ENCODE measurements around the gene PARD3. TPM values are rescaled to one million over a fixed set of nuclear protein-coding genes. Genes with fewer than 3 reads are reported as not detected.
"Not testable (repeated sequence)": the region's sequence is repeated elsewhere in the genome, so short reads cannot be mapped to it uniquely, and the experiment has no call there.

The PARD3 gene
- total RNA-seq, 1 experiment from 2014 or later: 54.0 TPM

DNA sequence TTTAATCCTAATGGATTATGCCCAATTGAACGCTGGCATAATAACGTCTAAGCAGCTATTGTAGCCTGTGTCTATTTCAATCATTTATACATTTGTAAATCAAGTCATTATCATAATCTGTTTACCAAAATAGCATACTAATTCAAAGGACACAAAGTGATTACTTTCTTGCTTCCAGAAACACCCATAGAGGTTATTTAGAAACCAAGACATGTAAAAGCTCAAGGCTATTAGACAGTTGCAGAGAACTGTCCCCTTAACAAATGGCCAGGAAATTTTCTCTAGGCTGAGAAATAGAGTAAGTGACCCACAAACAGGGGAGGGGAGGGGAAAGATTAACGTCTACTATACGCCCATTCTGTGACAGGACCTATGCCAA is 455.7 kb downstream of the PARD3 start:
- H3K4me1 ChIP-seq (replicated peaks): peaks cover 13% of the 10 kb centered on the region

GRCh38 chr10:34358729-34359434 is 456.2 kb downstream of the PARD3 start:
- H3K27me3 ChIP-seq (replicated peaks): no peaks in the 10 kb centered on the region
- H3K36me3 ChIP-seq: no peaks in the 10 kb centered on the region
- no peak for DNase-seq (ENCODE audit: low read depth in 1 of 2, low spot score in 2 of 2)
- H3K4me3 ChIP-seq: no peak overlapping the region
- H3K9me3 ChIP-seq (replicated peaks): no peaks in the 10 kb centered on the region
- H3K27ac ChIP-seq: no peak overlapping the region
- H3K4me1 ChIP-seq (replicated peaks): peaks cover 18% of the 10 kb centered on the region

More for the DNA sequence above, 455.7 kb downstream of the PARD3 start:
- Histone ChIP-seq H3K27ac (no peak overlapping the region), H3K27me3 (replicated peaks) (no peaks in the 10 kb centered on the region), H3K36me3 (no peaks in the 10 kb centered on the region), H3K9me3 (replicated peaks) (no peaks in the 10 kb centered on the region), H3K4me3 (no peak overlapping the region)
- no peak for DNase-seq (ENCODE audit: low read depth in 1 of 2, low spot score in 2 of 2)

DNA sequence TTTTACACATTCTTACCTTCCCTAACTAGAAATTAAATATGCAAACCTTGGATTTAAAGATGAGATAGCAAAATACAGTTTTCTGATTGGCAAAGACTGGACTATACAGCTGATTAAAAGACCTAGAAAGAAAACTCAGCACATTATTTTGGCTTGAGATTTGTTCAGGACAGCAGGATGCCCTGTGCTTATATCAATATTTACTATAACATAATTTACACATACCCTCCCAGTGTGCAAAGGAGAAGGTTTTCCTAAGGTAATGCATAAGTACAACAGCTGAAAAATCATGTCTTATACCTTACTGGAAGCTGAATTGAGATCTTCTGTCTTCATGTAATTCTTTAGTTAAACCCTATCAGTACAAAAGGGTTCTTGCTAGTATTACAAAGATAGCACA is 458.6 kb downstream of the PARD3 start:
- H3K27me3 ChIP-seq (replicated peaks): no peaks in the 10 kb centered on the region
- peaks cover 13% of the 10 kb centered on the region for H3K4me1 ChIP-seq (replicated peaks)
- H3K4me3 ChIP-seq: no peak overlapping the region
- no peaks in the 10 kb centered on the region for H3K9me3 ChIP-seq (replicated peaks)
- H3K36me3 ChIP-seq: no peaks in the 10 kb centered on the region
- DNase-seq (ENCODE audit: low read depth in 1 of 2, low spot score in 2 of 2): no peak
- no peak overlapping the region for H3K27ac ChIP-seq

DNA sequence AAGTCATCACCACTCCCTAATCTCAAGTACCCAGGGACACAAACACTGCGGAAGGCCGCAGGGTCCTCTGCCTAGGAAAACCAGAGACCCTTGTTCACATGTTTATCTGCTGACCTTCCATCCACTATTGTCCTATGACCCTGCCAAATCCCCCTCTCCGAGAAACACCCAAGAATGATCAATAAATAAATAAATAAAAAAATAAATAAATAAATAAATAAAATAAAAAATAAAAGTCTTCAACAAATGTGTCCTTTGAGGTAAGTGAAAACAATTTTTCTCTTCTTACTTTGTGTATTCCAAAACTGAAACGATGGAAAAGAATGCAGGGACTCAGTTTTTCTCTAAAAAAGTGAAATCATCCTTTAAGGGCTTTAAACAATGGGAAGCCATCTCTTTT is 461.6 kb downstream of the PARD3 start:
- not testable (repeated sequence) for DNase-seq (ENCODE audit: low read depth in 1 of 2, low spot score in 2 of 2)

DNA sequence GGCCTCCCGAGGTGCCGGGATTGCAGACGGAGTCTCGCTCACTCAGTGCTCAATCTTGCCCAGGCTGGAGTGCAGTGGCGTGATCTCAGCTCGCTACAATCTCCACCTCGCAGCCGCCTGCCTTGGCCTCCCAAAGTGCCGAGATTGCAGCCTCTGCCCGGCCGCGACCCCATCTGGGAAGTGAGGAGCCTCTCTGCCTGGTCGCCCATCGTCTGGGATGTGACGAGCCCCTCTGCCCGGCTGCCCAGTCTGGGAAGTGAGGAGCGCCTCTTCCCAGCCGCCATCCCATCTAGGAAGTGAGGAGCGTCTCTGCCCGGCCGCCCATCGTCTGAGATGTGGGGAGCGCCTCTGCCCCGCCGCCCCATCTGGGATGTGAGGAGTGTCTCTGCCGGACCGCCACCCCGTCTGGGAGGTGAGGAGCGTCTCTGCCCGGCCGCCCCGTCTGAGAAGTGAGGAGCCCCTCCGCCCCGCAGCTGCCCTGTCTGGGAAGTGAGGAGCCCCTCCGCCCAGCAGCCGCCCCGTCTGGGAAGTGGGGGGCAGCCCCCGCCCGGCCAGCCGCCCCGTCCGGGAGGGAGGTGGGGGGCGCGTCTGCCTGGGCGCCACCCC is 462.4 kb downstream of the PARD3 start:
- H3K9me3 ChIP-seq (replicated peaks); H3K27me3 ChIP-seq (replicated peaks); H3K4me3 ChIP-seq; H3K4me1 ChIP-seq (replicated peaks); H3K27ac ChIP-seq; DNase-seq (ENCODE audit: low read depth in 1 of 2, low spot score in 2 of 2); H3K36me3 ChIP-seq: not testable (repeated sequence)

More for the DNA sequence above, 461.6 kb downstream of the PARD3 start:
- H3K27me3 ChIP-seq (replicated peaks); H3K9me3 ChIP-seq (replicated peaks); H3K36me3 ChIP-seq; H3K27ac ChIP-seq; H3K4me3 ChIP-seq; H3K4me1 ChIP-seq (replicated peaks): not testable (repeated sequence)

- peaks cover 7% of the 10 kb centered on the region for H3K4me1 ChIP-seq (replicated peaks)
- H3K27me3 ChIP-seq (replicated peaks): no peaks in the 10 kb centered on the region
- H3K4me3 ChIP-seq: no peak overlapping the region
- H3K36me3 ChIP-seq: 0 out of 2 replicates have a peak, but pooled peaks cover 3% of the 10 kb centered on the region
- H3K27ac ChIP-seq: no peak overlapping the region
- DNase-seq (ENCODE audit: low read depth in 1 of 2, low spot score in 2 of 2): no peak
- H3K9me3 ChIP-seq (replicated peaks): no peaks in the 10 kb centered on the region
These were observed 463.9 kb downstream of the PARD3 start for GRCh38 chr10:34351161-34351560.

GRCh38 chr10:34348917-34349485 is 466.1 kb downstream of the PARD3 start:
- Histone ChIP-seq H3K4me1 (replicated peaks) (peaks cover 8% of the 10 kb centered on the region), H3K4me3 (no peak overlapping the region), H3K27ac (no peak overlapping the region), H3K27me3 (replicated peaks) (no peaks in the 10 kb centered on the region), H3K9me3 (replicated peaks) (no peaks in the 10 kb centered on the region), H3K36me3 (0 out of 2 replicates have a peak, but pooled peaks cover 3% of the 10 kb centered on the region)
- DNase-seq (ENCODE audit: low read depth in 1 of 2, low spot score in 2 of 2): no peak

DNA sequence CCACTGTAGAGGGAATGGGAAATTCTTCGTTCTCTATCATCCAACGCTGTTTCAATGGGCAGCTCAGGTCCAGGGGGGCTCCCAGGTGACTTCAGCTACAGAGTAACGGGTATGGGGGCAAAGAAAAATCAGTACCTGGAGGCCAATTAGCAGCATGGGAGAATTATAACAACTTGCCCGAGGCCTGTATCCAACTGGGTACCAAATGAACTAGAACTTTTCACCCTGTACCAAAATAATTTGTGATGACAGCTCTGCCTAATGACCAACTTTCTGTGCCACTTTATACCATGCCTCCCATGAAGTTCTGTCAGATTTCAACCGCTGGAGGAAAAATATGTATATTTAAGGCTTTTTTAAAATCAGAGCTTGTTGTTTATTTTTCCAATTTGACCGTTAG is 467.1 kb downstream of the PARD3 start:
- 0 out of 2 replicates have a peak, but pooled peaks cover 3% of the 10 kb centered on the region for H3K36me3 ChIP-seq
- no peak overlapping the region for H3K27ac ChIP-seq
- no peaks in the 10 kb centered on the region for H3K27me3 ChIP-seq (replicated peaks)
- no peak overlapping the region for H3K4me3 ChIP-seq
- peaks cover 14% of the 10 kb centered on the region for H3K4me1 ChIP-seq (replicated peaks)
- H3K9me3 ChIP-seq (replicated peaks): no peaks in the 10 kb centered on the region
- no peak for DNase-seq (ENCODE audit: low read depth in 1 of 2, low spot score in 2 of 2)

- H3K27me3 ChIP-seq (replicated peaks): no peaks in the 10 kb centered on the region
- peaks cover 21% of the 10 kb centered on the region for H3K4me1 ChIP-seq (replicated peaks)
- no peak overlapping the region for H3K4me3 ChIP-seq
- no peaks in the 10 kb centered on the region for H3K9me3 ChIP-seq (replicated peaks)
- peaks cover 6% of the 10 kb centered on the region; the same call in 1 of the 2 replicates for H3K36me3 ChIP-seq
- no peak for DNase-seq (ENCODE audit: low read depth in 1 of 2, low spot score in 2 of 2)
- no peak overlapping the region for H3K27ac ChIP-seq
These were observed 468.0 kb downstream of the PARD3 start for GRCh38 chr10:34347131-34347530.

GRCh38 chr10:34346516-34347100 is 468.5 kb downstream of the PARD3 start:
- Histone ChIP-seq H3K27ac (no peak overlapping the region), H3K4me3 (no peak overlapping the region), H3K9me3 (replicated peaks) (no peaks in the 10 kb centered on the region), H3K36me3 (peaks cover 6% of the 10 kb centered on the region; the same call in 1 of the 2 replicates), H3K27me3 (replicated peaks) (no peaks in the 10 kb centered on the region), H3K4me1 (replicated peaks) (peaks cover 23% of the 10 kb centered on the region)
- no peak for DNase-seq (ENCODE audit: low read depth in 1 of 2, low spot score in 2 of 2)

- no peaks in the 10 kb centered on the region for H3K9me3 ChIP-seq (replicated peaks)
- no peak for DNase-seq (ENCODE audit: low read depth in 1 of 2, low spot score in 2 of 2)
- no peak overlapping the region for H3K27ac ChIP-seq
- peaks cover 6% of the 10 kb centered on the region; the same call in 1 of the 2 replicates for H3K36me3 ChIP-seq
- no peak overlapping the region for H3K4me3 ChIP-seq
- peaks cover 30% of the 10 kb centered on the region for H3K4me1 ChIP-seq (replicated peaks)
- no peaks in the 10 kb centered on the region for H3K27me3 ChIP-seq (replicated peaks)
These were observed 469.7 kb downstream of the PARD3 start for GRCh38 chr10:34345383-34345782.

GRCh38 chr10:34343764-34344163 is 471.3 kb downstream of the PARD3 start:
- no peaks in the 10 kb centered on the region for H3K9me3 ChIP-seq (replicated peaks)
- H3K36me3 ChIP-seq: peaks cover 4% of the 10 kb centered on the region; the same call in 1 of the 2 replicates
- DNase-seq (ENCODE audit: low read depth in 1 of 2, low spot score in 2 of 2): no peak
- H3K4me1 ChIP-seq (replicated peaks): peaks cover 39% of the 10 kb centered on the region
- H3K27me3 ChIP-seq (replicated peaks): no peaks in the 10 kb centered on the region
- no peak overlapping the region for H3K4me3 ChIP-seq
- no peak overlapping the region for H3K27ac ChIP-seq

- H3K4me1 ChIP-seq (replicated peaks): peaks cover 39% of the 10 kb centered on the region
- no peaks in the 10 kb centered on the region for H3K9me3 ChIP-seq (replicated peaks)
- H3K27me3 ChIP-seq (replicated peaks): no peaks in the 10 kb centered on the region
- no peak overlapping the region for H3K4me3 ChIP-seq
- peaks cover 3% of the 10 kb centered on the region; the same call in 1 of the 2 replicates for H3K36me3 ChIP-seq
- no peak for DNase-seq (ENCODE audit: low read depth in 1 of 2, low spot score in 2 of 2)
- H3K27ac ChIP-seq: no peak overlapping the region
These were observed 473.6 kb downstream of the PARD3 start for GRCh38 chr10:34341473-34341872.

- DNase-seq (ENCODE audit: low read depth in 1 of 2, low spot score in 2 of 2): no peak
- Histone ChIP-seq H3K27me3 (replicated peaks) (no peaks in the 10 kb centered on the region), H3K4me3 (no peak overlapping the region), H3K9me3 (replicated peaks) (no peaks in the 10 kb centered on the region), H3K27ac (no peak overlapping the region), H3K4me1 (replicated peaks) (peaks cover 39% of the 10 kb centered on the region), H3K36me3 (peaks cover 3% of the 10 kb centered on the region; the same call in 1 of the 2 replicates)
These were observed 474.2 kb downstream of the PARD3 start for GRCh38 chr10:34340934-34341333.
